CD4-positive, alpha-beta T cell treated with Interleukin-1 beta for 1 hour (primary cell): ENCODE measurements around the gene MED10.
"Not testable (repeated sequence)": the region's sequence is repeated elsewhere in the genome, so short reads cannot be mapped to it uniquely, and the experiment has no call there.

Experiments used
- DNase-seq, 2 donors: peaks; one replicate each; pipeline ENCODE4 v3.0.0-alpha.2; 2020 to 2022

Gene MED10

DNA sequence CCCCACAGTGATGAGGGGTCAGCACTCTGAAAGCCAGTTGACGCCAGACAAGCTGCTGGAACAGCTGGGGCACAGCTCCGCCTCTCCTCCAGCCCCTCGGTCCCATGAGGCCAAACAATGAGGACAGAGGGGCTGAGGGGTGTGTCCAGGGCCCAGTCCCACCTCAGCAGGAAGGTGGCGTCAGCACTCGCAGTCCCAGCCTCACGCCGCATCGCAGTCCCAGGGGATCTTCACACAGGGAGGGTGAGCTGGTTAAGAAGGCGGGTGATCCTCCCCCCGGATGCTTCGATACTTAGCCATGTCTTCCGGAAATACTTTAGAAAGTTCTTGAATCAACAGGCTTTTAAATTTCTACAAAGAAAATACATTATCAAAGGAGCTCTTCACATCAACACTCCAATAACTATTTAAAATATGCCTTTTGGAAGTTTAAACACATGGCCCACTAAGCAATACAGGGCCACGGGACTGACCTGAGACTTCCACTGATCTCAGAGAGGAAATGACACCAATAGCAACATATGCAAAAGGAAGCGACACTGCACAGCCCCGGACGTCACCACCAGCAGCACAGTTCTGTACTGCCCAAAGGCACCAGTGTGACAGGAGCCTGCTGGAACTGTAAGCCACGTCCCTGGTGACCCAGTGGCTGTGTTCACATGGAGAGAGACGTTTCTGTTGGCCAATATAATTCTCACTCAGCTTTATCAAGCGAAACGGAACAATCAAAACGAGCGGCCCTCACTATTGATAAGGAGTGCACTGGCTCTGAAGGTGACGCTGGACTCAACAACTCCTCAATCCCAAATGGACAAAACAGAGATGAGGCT lies 5.9 kb downstream of the MED10 start:
- no peak for DNase-seq

DNA sequence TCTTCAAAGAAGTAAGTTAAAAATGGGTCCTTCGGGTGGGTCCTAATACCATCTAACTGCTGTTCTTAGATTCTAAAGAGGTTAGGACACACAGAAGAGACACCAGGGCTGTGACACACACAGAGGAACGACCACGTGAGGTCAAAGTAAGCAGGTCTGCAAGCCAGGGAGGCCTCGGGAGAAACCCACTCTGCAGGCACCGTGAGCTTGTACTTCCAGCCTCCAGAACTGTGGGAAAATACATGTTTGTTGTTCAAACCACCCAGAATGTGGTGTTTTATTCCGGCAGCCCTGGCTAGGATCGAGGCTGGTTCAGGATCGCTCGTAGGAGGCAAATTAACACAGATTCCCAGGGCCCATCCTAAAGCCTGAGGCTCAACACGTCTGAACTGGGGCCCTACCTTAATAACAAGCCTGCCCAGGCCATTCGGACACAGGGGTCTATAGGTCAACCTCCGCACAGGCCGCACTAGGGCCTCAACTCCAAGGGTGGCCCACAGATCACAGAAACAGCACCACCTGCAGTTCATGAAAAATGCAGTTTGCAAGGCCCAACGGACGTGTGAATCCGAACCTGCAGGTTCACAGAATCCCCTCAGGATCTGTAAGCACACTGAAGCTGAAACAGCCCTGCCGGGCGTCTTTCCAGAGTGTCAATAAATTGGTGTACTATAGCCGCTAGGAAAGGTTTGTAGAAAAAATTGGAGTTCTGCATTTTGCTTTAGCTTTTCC lies 7.1 kb downstream of the MED10 start:
- DNase-seq = no peak

DNA sequence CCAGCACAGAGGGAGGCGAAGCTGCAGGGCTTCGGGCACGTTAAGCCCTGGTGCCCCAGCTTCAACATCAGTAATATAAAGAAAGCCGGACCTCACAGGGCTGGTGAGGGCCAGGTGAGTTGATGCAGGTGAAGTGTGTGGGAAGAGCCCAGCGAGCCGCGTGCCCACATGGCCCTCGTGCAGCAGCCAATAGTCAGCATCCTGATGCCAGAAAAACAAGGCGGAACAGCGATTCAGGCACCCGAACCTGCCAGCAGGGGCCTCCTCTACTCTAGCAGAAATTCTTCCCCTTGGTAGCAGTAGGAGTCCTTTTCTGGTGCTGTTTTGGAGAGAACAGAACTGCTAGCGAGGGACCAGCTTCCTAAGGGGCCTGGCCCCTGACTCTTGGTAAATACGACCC lies 7.8 kb downstream of the MED10 start:
- DNase-seq = no peak

DNA sequence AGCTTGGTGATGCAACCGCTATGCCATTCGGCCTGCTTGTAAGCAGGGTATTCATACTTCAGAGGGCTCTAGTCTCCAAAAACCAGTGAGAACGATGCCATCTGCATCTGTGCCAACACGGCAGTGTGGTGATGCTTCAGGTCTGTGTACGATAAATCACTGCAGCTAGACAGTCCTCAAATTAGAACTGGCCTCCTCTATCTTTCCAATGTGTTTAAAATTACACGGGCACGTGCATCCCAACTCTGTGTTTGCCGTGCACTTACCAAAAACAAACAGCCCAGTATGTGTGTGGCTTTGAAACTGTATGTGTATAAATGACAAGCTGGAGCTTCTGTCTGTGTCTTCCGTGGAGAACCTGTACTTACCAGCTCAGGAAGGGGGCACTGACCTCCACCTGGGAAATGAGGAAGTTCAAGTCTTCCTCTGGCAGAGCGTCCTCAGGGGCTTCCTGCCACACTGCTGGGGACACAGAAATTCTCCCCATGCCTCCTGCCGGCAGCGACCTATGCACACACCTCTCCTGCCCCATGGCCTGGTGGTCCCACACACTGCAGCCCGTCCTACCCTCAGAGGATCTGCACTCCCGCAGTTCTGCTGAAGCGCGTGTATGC lies 12.3 kb downstream of the MED10 start:
- no peak for DNase-seq

- DNase-seq = no peak
Measured at GRCh38 chr5:6365142-6365976, 13.0 kb downstream of the MED10 start.

DNA sequence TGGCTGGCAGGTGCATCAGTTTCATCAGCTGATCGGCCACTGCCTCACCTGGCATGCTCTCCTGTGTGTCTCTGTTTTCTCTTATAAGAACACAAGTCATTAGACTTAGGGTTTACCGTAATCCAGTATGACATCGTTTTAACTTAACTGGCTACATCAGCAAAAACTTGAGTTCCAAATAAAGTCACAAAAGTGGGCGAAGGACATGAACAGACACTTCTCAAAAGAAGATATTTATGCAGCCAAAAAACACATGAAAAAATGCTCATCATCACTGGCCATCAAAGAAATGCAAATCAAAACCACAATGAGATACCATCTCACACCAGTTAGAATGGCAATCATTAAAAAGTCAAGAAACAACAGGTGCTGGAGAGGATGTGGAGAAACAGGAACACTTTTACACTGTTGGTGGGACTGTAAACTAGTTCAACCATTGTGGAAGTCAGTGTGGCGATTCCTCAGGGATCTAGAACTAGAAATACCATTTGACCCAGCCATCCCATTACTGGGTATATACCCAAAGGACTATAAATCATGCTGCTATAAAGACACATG lies 14.8 kb downstream of the MED10 start:
- not testable (repeated sequence) for DNase-seq

GRCh38 chr5:6362846-6363245 lies 15.5 kb downstream of the MED10 start:
- no peak for DNase-seq

DNA sequence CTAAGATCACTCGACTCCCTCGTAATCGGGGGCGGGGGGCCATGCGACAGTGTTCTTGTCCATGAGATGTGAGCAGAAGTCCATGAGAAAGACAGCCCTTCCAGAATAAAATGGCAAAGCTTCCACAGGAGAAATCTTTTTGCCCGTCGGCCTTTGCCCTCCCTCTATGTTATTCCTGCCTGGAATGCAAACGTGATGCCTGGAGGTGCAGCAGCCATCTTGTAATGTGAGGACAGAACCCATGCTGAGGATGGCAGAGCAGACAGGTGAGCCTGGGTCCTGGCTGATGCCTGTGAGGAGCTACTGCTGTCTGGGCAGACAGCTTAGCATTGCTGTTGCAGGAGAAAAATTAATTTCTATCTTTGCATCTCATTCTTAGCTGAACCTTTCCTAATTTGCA lies 17.2 kb downstream of the MED10 start:
- no peak for DNase-seq

DNA sequence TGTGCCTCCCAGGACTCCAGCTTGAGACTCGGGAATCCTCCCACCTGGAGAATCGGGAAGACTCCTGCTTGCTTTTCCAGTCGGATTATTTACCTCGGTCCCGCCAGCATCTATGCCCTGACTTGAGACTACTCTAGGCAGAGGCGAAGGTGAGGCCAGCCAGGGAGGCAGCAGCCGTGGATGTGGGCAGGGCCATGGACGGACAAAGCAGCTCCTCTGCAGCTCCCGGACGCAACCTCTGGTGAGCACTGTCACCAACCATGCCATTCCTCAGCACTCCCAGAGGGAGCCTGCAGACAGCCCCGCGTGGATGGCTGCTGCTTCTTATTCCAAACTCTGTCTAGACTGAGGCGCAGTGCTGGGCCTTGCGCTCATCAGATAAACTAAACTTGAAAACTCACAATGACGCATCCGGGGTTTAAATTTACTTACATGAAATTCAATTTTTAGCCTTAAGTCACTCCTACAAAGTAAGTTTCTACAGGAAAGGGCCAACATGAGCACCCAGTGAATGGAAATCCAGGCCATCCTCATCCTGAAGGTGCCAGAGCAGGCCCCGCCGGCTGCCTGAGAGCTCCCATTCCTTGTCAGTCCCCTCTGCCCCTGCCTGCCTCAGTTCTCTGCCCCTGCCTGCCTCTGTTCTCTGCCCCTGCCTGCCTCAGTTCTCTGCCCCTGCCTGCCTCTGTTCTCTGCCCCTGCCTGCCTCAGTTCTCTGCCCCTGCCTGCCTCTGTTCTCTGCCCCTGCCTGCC lies 17.8 kb downstream of the MED10 start:
- no peak for DNase-seq

GRCh38 chr5:6359555-6360322 lies 18.6 kb downstream of the MED10 start:
- DNase-seq = no peak

DNA sequence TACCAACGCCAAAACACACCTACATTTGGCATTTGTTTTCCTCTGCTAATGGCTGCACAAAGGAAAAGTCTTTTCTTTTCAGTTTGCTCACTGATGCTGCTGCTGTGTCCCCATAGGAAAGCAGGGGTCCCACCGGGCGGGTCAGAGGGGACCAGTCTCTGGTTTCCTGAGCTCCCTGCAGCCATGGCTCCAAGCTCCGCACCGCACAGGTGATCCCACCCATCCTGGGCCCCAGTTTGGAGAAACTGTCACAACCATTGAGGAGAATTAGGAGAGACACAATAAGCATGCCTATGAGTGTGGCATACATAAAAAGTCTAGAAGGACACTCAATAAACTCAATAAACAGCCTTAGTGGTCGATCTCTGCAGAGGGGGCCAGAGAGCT lies 19.9 kb downstream of the MED10 start:
- DNase-seq = no peak

- not testable (repeated sequence) for DNase-seq
Measured at GRCh38 chr5:6357817-6358433, 20.4 kb downstream of the MED10 start.

- DNase-seq = no peak
Measured at GRCh38 chr5:6356578-6357164, 21.7 kb downstream of the MED10 start.

DNA sequence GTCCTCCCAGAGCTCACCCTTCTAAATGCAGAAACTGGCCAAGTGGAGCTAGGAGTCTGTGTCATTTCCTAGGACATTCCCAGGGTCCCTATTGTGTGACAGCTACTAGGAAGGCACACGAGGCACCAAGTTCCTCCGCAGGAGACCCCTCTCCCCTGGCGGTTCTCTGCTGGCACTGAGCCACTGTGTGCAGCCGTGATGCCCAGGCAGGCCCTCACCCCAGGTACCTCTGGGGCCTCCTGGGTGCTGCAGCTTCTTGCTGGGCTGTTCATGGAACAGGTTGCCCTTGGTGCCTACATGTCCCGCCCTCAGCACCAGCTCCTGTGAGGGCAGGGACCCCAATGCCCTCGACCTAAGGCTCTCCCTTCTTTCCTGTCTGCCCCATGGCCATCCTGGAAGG lies 23.1 kb downstream of the MED10 start:
- no peak for DNase-seq

- DNase-seq = no peak
Measured at GRCh38 chr5:6354848-6355247, 23.5 kb downstream of the MED10 start.

- DNase-seq = no peak
Measured at GRCh38 chr5:6353602-6354302, 24.6 kb downstream of the MED10 start.

- DNase-seq = no peak
Measured at GRCh38 chr5:6350277-6351090, 27.9 kb downstream of the MED10 start.

DNA sequence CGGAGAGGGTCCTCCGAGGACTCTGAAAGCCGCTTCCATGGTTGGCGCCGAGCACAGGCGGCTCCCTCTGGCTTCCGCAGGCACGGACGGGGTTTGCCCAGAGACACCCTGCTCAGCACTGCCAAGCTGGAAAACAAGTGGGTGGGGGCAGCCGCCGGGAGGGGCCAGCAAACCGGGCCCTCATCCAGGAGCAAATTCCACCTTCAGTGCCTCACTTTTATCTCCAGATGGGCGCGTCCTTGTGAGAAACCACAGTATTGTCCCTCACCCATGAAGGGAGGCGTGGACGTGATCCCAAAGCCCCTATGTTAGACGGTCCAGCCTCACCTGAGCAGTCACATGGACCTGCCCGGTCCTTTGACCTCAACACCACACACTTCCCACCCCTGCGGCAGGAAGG lies 29.0 kb downstream of the MED10 start:
- DNase-seq = no peak
